Measurements from ENCODE around the gene INPP5J.
"Not testable (repeated sequence)": the region's sequence is repeated elsewhere in the genome, so short reads cannot be mapped to it uniquely, and the experiment has no call there.

INPP5J gene

GRCh38 chr22:31088233-31088986 lies 34.4 kb upstream of the INPP5J start:
- FAIRE-seq = no peak

- no peak for FAIRE-seq
Observed at GRCh38 chr22:31089160-31090100, 33.3 kb upstream of the INPP5J start.

- FAIRE-seq = no peak
Observed at GRCh38 chr22:31090217-31091085, 32.3 kb upstream of the INPP5J start.

- no peak for FAIRE-seq
Observed at GRCh38 chr22:31091106-31091975, 31.4 kb upstream of the INPP5J start.

- FAIRE-seq = no peak
Observed at GRCh38 chr22:31092161-31092560, 30.6 kb upstream of the INPP5J start.

DNA sequence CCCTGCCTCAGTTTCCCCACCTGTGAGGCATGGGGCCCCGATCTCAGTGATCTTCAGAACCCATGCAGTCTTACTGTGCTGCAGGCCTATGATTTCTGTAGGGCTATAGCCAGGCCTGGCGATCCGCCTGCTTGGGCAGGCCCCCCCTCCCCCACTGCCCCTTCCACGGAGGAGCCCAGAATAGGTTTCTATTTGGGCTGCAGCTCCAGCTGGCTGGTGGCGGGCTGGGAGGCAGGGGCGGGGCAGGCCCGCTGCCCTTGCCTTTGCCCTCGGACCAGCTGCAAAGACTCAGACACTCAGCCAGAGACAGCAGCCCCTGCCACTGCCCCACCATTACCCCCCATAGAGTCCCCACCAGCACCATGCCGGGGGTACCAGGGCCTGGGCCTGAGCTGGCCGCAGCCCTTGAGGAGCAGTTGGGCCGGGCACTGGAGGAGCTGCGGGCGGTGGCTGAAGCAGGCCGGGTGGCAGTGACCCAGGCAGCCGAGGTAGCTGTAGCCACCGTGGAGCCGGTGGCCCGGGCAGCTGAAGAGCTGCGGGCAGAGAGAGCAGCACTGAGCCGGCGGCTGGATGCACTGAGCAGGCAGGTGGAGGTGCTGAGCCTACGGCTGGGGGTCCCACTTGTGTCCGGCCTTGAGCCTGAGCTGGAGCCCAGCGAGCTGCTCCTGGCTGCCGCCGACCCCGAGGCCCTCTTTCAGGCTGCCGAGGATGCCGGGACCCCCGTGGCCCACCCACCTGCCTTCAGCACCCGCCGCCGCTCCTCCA lies 29.5 kb upstream of the INPP5J start:
- no peak for FAIRE-seq

GRCh38 chr22:31094021-31094551 lies 28.7 kb upstream of the INPP5J start:
- FAIRE-seq = no peak

DNA sequence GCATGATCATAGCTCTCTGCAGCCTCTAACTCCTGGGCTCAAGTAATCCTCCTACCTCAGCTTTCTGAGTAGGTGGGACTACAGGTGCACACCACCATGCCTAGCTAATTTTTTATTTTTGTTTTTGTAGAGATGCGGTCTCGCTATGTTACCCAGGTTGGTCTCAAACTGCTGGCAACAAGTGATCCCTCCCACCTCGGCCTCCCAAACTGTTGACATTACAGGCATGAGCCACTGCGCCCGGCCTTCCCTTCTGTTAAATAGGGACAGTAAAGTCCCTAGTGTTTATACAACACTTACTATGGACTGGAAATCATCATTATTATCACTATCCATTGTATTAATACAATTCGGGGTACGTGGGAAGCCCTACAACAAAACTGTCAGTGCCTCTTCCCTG lies 28.0 kb upstream of the INPP5J start:
- FAIRE-seq = no peak

GRCh38 chr22:31095637-31096249 lies 27.0 kb upstream of the INPP5J start:
- FAIRE-seq = no peak

DNA sequence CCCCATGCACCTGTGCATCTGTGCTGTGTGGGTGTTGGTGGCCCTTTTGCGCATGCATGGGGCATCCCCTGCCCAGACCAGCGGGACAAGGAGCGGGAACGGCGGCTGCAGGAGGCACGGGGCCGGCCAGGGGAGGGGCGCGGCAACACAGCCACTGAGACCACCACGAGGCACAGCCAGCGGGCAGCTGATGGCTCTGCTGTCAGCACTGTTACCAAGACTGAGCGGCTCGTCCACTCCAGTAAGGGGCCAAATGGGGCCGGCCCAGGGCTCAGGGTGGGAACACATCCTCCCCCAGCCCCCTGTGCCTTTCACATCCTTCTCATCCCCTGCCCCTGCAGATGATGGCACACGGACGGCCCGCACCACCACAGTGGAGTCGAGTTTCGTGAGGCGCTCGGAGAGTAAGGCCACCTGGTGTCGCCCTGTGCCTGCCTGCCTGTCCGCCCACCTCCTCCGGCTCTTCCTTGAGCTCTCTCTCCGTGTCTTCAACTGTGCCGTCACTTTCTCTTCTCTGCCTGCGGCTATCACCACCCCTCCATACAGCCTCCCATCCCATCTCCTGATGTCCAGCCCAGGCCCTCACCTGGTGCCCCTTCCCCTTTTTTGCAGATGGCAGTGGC lies 26.0 kb upstream of the INPP5J start:
- no peak for FAIRE-seq

DNA sequence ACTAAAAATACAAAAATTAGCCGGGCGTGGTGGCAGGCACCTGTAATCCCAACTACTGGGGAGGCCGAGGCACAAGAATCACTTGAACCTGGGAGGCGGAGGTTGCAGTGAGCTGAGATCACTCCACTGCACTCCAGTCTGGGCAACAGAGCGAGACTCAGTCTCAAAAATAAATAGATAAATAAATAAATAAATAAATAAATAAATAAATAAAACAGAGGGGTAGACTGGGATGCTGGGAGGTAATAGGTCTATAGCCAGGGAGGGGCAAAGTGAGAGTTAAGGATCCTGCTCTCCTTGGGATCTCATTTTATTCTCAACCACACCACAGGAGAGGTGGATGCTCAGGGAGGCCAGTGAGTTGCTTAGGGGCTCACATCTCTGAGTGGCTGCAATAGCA lies 25.2 kb upstream of the INPP5J start:
- FAIRE-seq = not testable (repeated sequence)

DNA sequence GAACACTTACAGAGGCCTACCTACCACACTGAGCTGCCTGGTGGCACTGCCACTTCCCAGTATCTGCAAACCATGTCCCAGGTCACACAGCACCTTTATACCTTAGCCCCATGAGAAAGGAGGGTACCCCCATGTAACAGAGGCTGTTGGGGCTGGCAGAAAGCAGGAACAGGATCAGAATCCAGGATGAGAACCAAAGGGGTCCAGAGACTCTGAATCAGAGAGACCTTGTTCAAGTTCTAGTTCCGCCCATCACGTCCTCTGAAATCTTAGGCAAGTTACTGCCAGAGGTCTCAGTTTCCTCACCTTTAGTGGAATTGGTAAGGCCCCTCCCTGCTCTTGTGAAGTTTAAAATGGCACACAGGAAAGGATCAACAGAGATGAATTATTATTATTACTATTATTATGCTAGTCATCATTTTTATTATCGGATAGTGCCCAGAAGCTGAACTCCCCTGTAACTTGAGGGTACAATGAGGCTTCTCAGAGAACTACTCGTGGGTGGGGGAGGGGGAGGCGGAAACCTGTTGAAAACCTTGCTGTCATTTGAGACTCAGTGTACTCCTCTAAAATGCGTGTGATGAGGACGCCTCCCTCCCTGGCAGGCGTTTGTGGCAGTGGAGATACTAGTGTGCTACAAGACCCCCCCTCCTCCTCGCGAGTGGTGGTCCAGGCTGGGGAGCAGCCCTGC lies 24.7 kb upstream of the INPP5J start:
- no peak for FAIRE-seq

- no peak for FAIRE-seq
Observed at GRCh38 chr22:31098632-31099110, 24.1 kb upstream of the INPP5J start.

GRCh38 chr22:31099386-31099785 lies 23.4 kb upstream of the INPP5J start:
- no peak for FAIRE-seq

DNA sequence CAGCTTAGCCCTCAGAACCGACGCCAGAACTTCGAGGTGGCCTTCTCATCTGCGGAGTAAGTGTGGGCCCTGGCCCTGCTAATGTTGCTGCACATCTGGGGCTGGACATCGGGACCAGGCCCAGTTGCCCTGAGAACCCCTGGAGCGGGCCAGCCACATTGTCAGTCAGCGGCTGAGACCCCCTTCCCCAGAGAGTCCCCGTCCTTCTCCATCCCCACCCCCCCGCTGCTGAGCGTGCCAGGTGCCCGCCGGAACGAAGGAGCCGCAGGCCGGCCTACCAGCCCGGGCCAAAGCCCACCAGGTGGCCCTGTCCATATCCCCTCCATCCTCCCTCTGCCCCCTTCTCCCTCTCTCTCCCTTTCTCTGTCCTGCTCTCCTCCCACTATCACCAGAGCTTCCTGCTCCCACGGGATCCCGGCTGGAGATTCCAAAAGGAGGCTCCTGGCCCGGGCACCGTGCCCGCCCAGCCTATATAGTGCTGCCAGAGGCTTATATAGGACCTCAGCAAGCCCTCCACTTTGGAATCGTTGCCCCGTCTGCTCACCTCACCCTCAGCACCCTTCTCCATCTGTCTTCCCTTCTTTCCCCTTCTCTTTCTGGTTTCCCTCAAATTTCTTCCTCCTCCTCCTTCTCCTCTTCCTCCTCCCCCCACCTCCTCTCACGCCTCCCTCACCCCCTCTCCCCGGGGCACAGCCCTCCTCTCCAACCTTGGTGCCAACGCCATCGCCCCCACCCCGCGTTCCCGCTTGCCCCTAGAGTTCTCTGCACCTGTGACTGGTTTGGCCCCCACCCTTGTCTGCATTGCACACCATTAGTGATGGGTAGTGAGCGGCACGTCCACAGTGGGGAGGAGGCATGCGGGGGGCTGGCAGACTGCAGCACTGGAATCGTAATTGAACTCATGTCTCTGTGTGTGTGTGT lies 22.7 kb upstream of the INPP5J start:
- FAIRE-seq = no peak

DNA sequence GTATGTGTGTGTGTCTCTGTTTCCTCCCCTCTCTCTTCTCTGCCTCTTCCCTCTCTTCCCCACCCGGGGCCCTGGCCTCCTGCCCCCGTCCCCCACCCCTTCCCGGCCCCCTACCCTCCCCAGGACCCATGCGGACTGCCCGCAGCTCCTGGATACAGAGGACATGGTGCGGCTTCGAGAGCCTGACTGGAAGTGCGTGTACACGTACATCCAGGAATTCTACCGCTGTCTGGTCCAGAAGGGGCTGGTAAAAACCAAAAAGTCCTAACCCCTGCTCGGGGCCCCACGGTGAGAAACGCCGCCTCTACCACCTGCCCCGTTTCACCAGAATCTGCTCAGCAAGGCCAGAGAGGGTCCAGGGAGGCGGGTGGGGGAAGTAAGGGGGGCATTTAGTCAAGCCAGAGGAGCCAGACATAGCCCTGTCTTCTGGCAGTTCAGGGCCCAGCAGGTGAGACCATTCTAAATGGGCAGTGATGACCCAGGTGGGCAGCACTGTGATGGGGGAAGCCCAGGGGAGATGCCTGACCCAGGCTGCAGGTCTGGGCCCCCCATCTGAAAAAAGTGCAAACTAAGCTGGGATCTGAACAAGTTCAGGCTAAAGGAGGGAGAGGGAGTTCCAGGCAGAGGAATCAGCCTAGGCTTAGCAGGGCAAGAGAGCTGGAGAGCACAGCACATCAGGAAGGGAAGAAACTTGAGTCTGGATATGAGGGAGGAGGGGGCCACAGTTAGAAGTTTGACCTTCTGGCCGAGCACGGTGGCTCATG lies 21.8 kb upstream of the INPP5J start:
- no peak for FAIRE-seq

DNA sequence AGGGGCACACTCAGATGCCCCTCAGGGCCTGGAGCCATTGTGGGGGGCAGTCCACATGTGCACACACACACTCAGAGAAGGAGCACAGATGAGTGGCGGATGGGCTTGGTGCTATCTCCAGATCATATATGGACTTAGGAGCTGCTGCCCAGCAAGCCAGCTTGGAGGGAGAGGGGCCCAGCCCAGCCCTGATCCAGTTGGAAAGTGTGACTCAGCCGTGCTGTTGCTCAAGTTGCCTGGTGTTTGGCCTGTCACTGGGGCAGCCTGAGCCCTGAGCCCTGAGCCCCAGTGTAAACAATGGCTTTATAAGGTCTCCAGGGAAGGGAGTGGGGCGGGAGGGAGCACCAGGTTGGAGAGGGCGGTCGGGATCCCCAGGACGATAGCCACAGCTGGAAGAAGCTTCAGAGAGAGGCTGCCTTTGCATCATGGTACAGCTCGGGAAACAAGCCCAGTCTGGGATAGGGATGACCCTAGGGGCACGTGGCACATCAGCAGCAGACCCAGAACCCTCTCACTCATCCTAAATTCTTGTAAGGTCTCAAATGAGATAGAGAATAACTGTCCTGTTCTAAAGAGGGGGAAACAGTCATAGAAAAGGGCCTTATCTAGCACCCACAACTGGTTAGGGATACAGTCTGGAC lies 20.2 kb upstream of the INPP5J start:
- no peak for FAIRE-seq
